IPS-15b (cell line): ENCODE results near the gene ATP6V0E1.

Source experiments
- H3K27me3 ChIP-seq: one replicate; pipeline ENCODE4 v1.6.1; 2013; ENCODE audit warnings: low read length; ENCODE audit not compliant: control insufficient read depth, insufficient read depth
- H3K36me3 ChIP-seq: one replicate; pipeline ENCODE4 v1.6.1; 2013; ENCODE audit warnings: low read length; ENCODE audit not compliant: control insufficient read depth, insufficient read depth
- H3K4me1 ChIP-seq: one replicate; pipeline ENCODE4 v1.6.1; 2013; ENCODE audit warnings: mild to moderate bottlenecking, low read length; ENCODE audit not compliant: control insufficient read depth, insufficient read depth
- H3K4me3 ChIP-seq: one replicate; pipeline ENCODE4 v1.5.1; 2013; ENCODE audit warnings: low read depth, low read length
- H3K9ac ChIP-seq: one replicate; pipeline ENCODE4 v1.6.1; 2013; ENCODE audit warnings: low read depth, mild to moderate bottlenecking, low read length
- H3K9me3 ChIP-seq: one replicate; pipeline ENCODE4 v1.6.1; 2013; ENCODE audit warnings: mild to moderate bottlenecking, low read length; ENCODE audit not compliant: control insufficient read depth, insufficient read depth

The ATP6V0E1 gene

DNA sequence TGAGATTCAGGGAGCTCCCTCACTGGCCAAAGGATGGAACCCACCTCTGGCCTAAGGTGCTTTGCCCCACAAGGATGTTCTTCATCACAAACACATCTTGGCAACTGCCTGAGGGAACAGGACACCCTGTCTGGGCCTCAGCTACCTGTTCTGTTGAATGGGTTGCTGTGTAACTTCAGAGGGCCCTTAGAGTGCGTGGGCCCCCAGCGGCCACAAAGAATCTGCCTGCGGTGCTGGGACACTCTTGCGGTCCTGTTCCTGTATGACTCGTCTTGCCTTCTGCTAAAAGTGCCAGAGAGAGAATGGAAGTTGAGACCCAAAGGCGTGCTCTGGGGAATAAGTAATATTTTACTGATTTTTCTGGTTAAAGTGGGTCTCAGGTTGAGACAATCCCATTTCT is 38.4 kb upstream of the ATP6V0E1 start:
- H3K4me3 ChIP-seq, result no peak overlapping the region
- H3K36me3 ChIP-seq, result peaks cover 9% of the 10 kb centered on the region
- no peaks in the 10 kb centered on the region for H3K27me3 ChIP-seq
- no peak overlapping the region for H3K9ac ChIP-seq
- no peaks in the 10 kb centered on the region for H3K9me3 ChIP-seq
- H3K4me1 ChIP-seq, result peaks cover 15% of the 10 kb centered on the region

DNA sequence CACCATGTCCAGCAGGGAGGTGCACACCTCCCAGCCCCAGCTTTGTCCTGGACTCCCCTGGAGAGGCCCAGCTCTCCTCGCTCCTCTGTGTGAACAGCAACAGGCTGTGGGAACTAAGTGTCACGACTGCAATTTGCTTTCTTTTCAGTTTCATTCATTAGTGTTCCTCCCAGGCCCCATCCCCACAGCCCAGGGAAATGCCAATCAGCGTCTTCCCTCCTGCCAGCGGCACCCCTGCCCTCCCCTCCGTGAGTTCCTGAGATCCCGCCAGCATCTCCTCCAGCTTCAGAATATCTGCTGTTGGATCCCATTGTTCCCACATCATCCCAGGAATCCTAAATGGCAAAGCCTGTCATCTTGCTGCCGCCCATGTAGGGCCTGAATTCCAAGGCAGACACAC is 37.4 kb upstream of the ATP6V0E1 start:
- H3K9me3 ChIP-seq, result no peaks in the 10 kb centered on the region
- H3K36me3 ChIP-seq, result peaks cover 5% of the 10 kb centered on the region
- H3K4me3 ChIP-seq, result no peak overlapping the region
- no peaks in the 10 kb centered on the region for H3K27me3 ChIP-seq
- no peak overlapping the region for H3K9ac ChIP-seq
- H3K4me1 ChIP-seq, result peaks cover 15% of the 10 kb centered on the region

DNA sequence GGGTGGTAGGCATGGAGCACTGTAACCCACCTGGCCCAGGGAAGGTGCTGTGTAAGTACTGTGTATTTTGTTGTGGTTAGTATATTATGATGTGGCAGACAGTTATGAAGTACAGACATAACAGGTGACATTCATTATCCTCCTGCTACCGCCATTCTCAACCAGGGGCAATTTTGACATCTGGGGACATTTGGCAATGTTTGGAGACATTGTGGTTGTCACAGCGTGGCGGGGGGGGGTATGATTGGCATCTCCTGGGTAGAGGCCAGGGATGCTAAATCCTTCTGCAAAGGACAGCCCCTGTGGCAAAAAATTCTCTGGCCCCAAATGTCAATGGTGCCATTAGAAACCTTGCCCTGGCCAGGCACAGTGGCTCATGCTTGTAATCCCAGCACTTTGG is 34.1 kb upstream of the ATP6V0E1 start:
- H3K4me3 ChIP-seq, result no peak overlapping the region
- H3K36me3 ChIP-seq, result peaks cover 5% of the 10 kb centered on the region
- H3K27me3 ChIP-seq, result no peaks in the 10 kb centered on the region
- H3K9me3 ChIP-seq, result no peaks in the 10 kb centered on the region
- no peaks in the 10 kb centered on the region for H3K4me1 ChIP-seq
- no peak overlapping the region for H3K9ac ChIP-seq

DNA sequence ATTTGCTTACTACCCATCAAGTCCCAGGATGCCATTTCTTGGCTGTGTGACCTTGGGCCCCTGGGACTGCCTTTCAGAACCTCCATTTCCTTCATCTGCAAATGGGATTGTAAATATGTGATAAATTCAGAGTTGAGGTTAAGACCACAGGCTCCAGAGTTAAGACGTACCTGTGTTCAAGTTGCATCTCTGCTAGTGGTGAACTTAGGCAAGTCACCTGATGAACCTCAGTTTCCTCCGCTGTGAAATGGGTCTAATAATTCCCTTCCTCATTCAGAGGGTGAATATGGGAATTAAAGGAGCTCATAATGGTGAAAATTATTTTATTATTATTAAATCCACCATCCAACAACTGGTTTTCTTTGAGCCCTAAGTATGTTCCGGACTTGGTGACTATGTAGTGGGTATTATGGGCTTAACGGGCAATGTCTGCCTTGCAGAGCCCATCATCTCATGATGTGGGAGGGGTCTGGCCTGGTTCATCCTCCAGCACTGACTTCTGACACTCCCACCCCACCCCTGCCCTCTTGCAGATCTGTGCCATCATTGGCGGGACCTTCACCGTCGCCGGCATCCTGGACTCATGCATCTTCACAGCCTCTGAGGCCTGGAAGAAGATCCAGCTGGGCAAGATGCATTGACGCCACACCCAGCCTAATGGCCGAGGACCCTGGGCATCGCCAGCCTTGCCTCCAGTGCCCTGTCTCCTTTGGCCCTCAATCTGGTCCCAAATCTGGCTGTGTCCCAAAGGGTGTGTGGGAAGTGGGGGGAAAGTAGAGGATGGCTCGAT is 33.2 kb upstream of the ATP6V0E1 start:
- H3K4me1 ChIP-seq, result peaks cover 3% of the 10 kb centered on the region

DNA sequence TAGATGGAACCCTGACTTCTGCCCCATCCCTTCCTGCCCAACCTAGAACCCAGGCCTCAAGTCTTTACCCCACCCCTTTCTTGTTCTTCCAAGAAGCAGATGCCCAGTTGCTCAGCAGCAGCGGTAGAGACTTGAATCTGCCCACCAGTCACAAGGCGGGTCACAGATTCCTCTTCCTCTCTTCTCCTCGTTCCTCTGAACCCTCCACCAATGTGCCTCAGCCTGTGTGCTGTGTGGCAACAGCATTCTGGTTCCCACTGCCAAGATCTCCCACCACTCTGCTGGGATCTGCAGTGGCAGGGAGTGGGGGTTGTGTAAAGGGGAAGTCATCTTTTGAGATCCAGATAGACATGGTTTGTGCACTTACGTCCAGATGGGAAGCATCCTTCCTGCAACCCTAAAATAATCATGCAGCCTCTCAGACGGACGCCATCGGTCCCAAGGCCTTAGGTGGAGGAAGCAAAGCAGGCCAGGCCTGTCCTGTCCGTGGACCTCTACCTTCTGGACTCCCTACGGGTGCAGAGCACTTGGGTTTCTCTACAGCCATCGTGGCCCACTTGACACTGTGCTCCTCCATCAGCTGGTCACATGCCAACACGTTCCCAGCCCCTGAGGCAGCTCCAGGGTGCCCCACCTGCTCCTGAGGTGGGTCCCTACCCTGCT is 32.1 kb upstream of the ATP6V0E1 start:
- Histone ChIP-seq H3K36me3 (peaks cover under 1% of the 10 kb centered on the region), H3K4me3 (no peak overlapping the region), H3K9me3 (no peaks in the 10 kb centered on the region), H3K9ac (no peak overlapping the region), H3K27me3 (no peaks in the 10 kb centered on the region), H3K4me1 (peaks cover 3% of the 10 kb centered on the region)

More for the DNA sequence above, 33.2 kb upstream of the ATP6V0E1 start:
- H3K27me3 ChIP-seq, result no peaks in the 10 kb centered on the region
- H3K4me3 ChIP-seq, result no peak overlapping the region
- no peak overlapping the region for H3K9ac ChIP-seq
- no peaks in the 10 kb centered on the region for H3K9me3 ChIP-seq
- peaks cover 5% of the 10 kb centered on the region for H3K36me3 ChIP-seq

DNA sequence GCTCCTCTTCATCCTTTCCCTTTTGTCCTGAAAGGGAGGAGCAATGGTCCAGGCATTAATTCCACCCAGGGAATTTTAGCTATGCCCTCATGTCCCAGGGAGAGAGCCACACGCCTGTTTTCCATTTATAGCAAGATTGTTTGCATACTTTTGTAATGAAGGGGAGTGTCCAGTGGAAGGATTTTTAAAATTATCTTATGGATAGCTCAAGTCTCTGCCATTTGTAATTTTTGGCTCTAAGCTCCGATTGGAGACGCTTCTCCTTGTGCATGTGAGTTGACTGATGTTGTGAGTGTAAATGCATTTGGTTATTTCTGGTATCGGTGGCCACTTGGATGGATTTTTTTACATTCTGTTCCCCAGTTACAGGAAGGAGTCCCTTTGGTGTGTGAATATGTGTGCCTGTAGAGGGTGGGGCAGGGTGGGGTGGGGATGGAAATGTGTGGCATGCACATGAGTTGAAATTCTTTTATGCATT is 31.5 kb upstream of the ATP6V0E1 start:
- peaks cover 3% of the 10 kb centered on the region for H3K4me1 ChIP-seq
- no peaks in the 10 kb centered on the region for H3K36me3 ChIP-seq
- no peak overlapping the region for H3K9ac ChIP-seq
- no peak overlapping the region for H3K4me3 ChIP-seq
- no peaks in the 10 kb centered on the region for H3K9me3 ChIP-seq
- peaks cover 2% of the 10 kb centered on the region for H3K27me3 ChIP-seq

DNA sequence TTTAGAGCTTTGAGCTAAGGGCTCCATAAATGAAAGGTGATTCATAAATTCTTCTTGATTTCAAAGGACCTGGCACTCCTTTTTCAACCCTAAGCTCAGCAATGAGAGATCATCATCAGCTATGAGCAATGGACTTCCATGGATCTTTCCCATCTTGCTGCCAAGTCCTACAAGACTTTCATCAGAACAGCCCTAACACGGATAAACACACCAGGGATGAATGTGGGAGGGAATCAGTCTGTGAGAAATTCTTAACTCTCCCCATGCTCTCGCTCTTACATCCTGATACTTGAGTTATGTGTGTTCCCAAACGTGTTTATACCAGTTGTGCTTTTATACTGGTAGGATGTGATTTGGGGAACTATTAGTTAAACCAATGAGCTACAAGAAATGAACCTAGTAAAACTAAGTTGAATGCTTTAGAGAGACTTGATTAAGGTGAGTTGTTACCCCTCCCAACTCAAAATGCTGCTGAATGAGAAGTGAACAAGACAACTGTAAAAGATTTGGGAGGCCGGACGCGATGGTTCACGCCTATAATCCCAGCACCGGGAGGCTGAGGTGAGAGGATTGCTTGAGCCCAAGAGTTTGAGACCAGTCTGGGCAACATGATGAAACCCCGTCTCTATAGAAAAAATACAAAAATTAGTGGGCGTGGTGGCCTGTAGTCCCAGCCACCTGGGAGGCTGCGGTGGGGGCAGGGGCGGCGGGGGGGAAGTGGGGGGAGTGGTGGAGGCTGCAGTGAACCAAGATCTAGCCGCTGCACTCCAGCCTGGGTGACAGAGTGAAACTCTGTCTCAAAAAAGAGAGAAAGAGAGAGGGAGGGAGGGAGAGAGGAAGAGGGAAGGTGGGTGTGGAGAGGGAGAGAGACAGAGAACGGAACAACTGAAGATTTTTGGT is 29.5 kb upstream of the ATP6V0E1 start:
- no peaks in the 10 kb centered on the region for H3K36me3 ChIP-seq
- peaks cover 3% of the 10 kb centered on the region for H3K4me1 ChIP-seq
- peaks cover 4% of the 10 kb centered on the region for H3K27me3 ChIP-seq
- no peak overlapping the region for H3K9ac ChIP-seq
- H3K9me3 ChIP-seq, result no peaks in the 10 kb centered on the region
- H3K4me3 ChIP-seq, result no peak overlapping the region

DNA sequence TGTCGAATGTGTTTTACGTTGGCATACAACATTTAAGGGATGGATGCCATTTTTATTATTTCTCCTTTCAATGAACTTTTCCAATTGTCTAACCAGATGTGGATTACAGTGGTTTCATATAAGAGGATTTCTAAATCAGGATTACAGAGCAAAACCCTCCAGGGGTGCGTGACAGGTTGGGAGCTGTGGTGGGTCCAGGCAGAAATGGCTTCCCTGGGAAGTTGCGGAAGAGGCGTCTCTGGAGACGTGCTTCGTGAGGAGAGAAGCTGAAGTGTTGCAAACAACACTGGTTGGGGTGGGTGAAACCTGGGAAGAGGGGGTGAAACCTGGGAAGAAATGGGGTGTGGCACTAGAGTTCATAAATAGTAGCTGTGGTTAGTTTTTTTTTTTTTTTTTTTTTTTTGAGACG is 28.8 kb upstream of the ATP6V0E1 start:
- peaks cover 3% of the 10 kb centered on the region for H3K4me1 ChIP-seq
- no peaks in the 10 kb centered on the region for H3K36me3 ChIP-seq
- no peak overlapping the region for H3K9ac ChIP-seq
- H3K27me3 ChIP-seq, result peaks cover 4% of the 10 kb centered on the region
- no peaks in the 10 kb centered on the region for H3K9me3 ChIP-seq
- H3K4me3 ChIP-seq, result no peak overlapping the region

DNA sequence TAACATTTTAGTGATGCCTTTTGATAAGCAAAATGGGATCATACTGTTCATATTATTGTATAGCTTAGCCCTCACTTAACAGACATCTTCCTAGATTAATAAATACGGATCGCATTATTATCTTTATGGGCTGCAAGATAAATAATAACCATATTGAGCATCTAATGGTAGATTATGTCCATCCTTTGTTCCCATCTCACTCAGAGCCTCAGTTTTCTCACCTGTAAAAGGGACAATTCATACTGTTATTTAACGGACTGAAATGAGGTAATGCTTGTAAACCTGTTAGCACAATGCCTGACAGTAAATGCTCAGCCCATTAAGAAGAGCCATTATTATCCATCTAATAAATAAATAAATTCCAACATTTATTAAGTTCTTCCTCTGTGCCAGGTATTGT is 27.3 kb upstream of the ATP6V0E1 start:
- no peak overlapping the region for H3K9ac ChIP-seq
- H3K9me3 ChIP-seq, result no peaks in the 10 kb centered on the region
- H3K36me3 ChIP-seq, result no peaks in the 10 kb centered on the region
- no peak overlapping the region for H3K4me3 ChIP-seq
- peaks cover 3% of the 10 kb centered on the region for H3K4me1 ChIP-seq
- peaks cover 4% of the 10 kb centered on the region for H3K27me3 ChIP-seq

DNA sequence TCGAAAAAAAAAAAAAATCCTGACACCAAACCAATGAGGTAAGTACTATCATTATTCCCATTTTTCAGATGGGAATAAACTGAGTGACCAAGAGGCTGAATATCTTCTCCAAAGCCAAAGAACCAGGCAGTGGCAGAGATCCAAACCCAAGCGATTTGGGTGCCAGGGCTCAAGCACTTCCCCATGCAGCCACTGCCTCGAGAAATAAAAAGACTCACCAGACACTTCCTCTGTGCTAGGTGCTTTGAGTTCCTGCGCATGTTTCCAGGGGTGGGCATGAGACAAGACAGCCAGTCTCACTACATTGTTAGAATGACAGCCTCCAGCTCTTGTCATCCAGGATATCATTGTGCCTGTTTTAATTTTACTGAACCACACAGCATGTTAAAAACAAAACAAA is 26.6 kb upstream of the ATP6V0E1 start:
- Histone ChIP-seq H3K36me3 (no peaks in the 10 kb centered on the region), H3K9me3 (no peaks in the 10 kb centered on the region), H3K4me3 (no peak overlapping the region), H3K4me1 (peaks cover 3% of the 10 kb centered on the region), H3K27me3 (peaks cover 4% of the 10 kb centered on the region), H3K9ac (no peak overlapping the region)

DNA sequence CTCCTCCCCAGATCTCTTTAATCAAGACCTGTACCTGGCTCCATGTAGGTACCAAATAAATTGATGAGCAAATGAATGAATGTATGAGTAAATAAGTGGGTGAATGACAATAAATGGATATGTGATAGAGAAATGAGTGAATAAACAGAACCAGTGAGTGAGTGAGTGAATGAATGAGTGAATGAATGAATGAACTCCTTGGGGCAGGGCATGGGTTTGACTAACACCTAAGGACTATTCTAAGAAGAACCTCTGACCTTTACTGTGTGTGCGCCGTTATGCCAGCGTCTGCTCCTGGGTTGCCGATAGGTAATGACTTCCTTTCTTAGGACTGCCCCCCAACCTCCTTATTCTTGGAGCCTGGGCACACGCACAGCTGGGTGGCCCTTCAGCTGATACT is 26.1 kb upstream of the ATP6V0E1 start:
- H3K9ac ChIP-seq, result no peak overlapping the region
- no peaks in the 10 kb centered on the region for H3K9me3 ChIP-seq
- H3K4me1 ChIP-seq, result peaks cover 3% of the 10 kb centered on the region
- no peaks in the 10 kb centered on the region for H3K36me3 ChIP-seq
- H3K4me3 ChIP-seq, result no peak overlapping the region
- H3K27me3 ChIP-seq, result peaks cover 4% of the 10 kb centered on the region
